Esophagus muscularis mucosa (tissue), 4 donors: ENCODE data around the gene NUPR2. TPM values are rescaled to one million over a fixed set of nuclear protein-coding genes. Genes with fewer than 3 reads are reported as not detected.
A peak's percentile ranks its signal among the peaks of the same experiment; 100 is the strongest.
"Not testable (repeated sequence)": the region's sequence is repeated elsewhere in the genome, so short reads cannot be mapped to it uniquely, and the experiment has no call there.

Experiments used
- DNase-seq: peaks from one replicate; pipeline ENCODE4 v3.0.0-alpha.2; 2017; ENCODE audit errors: extremely low spot score
- H3K27ac ChIP-seq, 4 donors: fragments of 200-600 bp; sonication (generic); replicated peaks in 1 of 4; 1 replicate in 3 of 4; 2 replicates in 1 of 4; pipeline ENCODE4 v1.5.1; 2016 to 2019; ENCODE audit warnings: mild to moderate bottlenecking in 1 of 4
- H3K27me3 ChIP-seq, 4 donors: fragments of 200-600 bp; sonication (generic); one replicate each; pipeline versions ENCODE4 v1.5.1 to v1.6.0; 2016 to 2019
- H3K36me3 ChIP-seq, 4 donors: fragments of 200-600 bp; sonication (generic); one replicate each; pipeline ENCODE4 v1.5.1; 2016 to 2019
- H3K4me1 ChIP-seq, 4 donors: fragments of 200-600 bp; sonication (generic); one replicate each; pipeline ENCODE4 v1.5.1; 2016 to 2019
- H3K4me3 ChIP-seq, 4 donors: fragments of 200-600 bp; sonication (generic); 1 replicate in 2 of 4; 2 replicates in 2 of 4; pipeline ENCODE4 v1.5.1; 2016 to 2019; ENCODE audit warnings: mild to moderate bottlenecking in 4 of 4, moderate library complexity in 1 of 4
- H3K9me3 ChIP-seq, 4 donors: fragments of 200-600 bp; sonication (generic); 1 replicate in 3 of 4; 2 replicates in 1 of 4; pipeline ENCODE4 v1.5.1; 2016 to 2019
- EP300 ChIP-seq: sonication (generic); formaldehyde crosslinking; IDR thresholded peaks from one replicate; pipeline ENCODE4 v1.6.1; 2017; ENCODE audit warnings: antibody characterized with exemption
- POLR2A ChIP-seq: fragments of 450-650 bp; IDR thresholded peaks from one replicate; pipeline ENCODE4 v1.6.1; 2017; ENCODE audit warnings: antibody characterized with exemption, moderate library complexity, mild to moderate bottlenecking, low read depth
- POLR2AphosphoS5 ChIP-seq, 2 donors: sonication (generic); formaldehyde crosslinking; IDR thresholded peaks; one replicate each; pipeline ENCODE4 v1.6.1; 2017; ENCODE audit warnings: antibody characterized with exemption in 2 of 2
- WGBS: methylation state at CpG from one replicate; pipeline ENCODE4 v1.1.5; 2018; 5-methylcytosine and 5-hydroxymethylcytosine counted together
- intact Hi-C: fragments of 100-400 bp; cut with DNase I; formaldehyde crosslinking; loops from one replicate; pipeline ENCODE4 v1.15.1; 2023
- total RNA-seq, 4 donors: library from RNA; depleted of rRNA; stranded (reverse); fragments of >200 nt; gene quantifications; one replicate each; pipeline versions ENCODE4 v1.1.0 to v1.2.1, GENCODE V29; 2016
- TF ChIP-seq, protein P1 (sequence below), 3 experiments: fragments of 200-600 bp in 2 of 3; fragments of 450-650 bp in 1 of 3; sonication (generic) in 2 of 3; IDR thresholded peaks; one replicate each; pipeline ENCODE4 v1.5.1; 2017 to 2019; ENCODE audit warnings: antibody characterized with exemption in 3 of 3, mild to moderate bottlenecking in 2 of 3, moderate library complexity in 1 of 3

The NUPR2 gene
- total RNA-seq, 4 donors from 2014 or later = not detected

DNA sequence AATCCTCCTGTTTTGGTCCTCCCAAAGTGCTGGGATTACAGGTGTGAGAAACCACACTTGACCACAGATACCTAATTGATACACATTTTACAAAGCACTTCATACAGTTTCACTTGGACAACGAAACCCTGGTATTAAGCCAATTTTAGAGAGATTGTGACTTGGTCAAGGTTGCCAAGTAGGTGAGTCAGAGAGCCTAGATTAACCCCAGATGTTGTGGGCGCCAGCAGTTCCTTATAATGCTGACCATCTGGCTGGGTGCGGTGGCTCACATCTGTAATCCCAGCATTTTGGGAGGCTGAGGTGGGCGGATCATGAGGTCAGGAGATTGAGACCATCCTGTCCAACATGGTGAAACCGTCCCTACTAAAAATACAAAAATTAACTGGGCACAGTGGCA lies 18.5 kb downstream of the NUPR2 start:
- no peak for DNase-seq
- intact Hi-C loops = no loop called here
- Histone ChIP-seq H3K27me3 (no peaks in the 10 kb centered on the region), H3K9me3 (no peaks in the 10 kb centered on the region), H3K4me3 (no peak overlapping the region), H3K4me1 (peaks cover 7 to 19% (median 13%) of the 10 kb centered on the region in 4 donors), H3K36me3 (peaks cover 36 to 46% (median 39%) of the 10 kb centered on the region in 4 donors), H3K27ac (no peak overlapping the region)
- TF ChIP-seq POLR2A = no peak
- peak; percentile 29 to 59 for TF ChIP-seq POLR2AphosphoS5 (IDR thresholded peaks at IDR 0.05)
- 60% methylated on average over 5 of the region's 5 CpGs for WGBS

DNA sequence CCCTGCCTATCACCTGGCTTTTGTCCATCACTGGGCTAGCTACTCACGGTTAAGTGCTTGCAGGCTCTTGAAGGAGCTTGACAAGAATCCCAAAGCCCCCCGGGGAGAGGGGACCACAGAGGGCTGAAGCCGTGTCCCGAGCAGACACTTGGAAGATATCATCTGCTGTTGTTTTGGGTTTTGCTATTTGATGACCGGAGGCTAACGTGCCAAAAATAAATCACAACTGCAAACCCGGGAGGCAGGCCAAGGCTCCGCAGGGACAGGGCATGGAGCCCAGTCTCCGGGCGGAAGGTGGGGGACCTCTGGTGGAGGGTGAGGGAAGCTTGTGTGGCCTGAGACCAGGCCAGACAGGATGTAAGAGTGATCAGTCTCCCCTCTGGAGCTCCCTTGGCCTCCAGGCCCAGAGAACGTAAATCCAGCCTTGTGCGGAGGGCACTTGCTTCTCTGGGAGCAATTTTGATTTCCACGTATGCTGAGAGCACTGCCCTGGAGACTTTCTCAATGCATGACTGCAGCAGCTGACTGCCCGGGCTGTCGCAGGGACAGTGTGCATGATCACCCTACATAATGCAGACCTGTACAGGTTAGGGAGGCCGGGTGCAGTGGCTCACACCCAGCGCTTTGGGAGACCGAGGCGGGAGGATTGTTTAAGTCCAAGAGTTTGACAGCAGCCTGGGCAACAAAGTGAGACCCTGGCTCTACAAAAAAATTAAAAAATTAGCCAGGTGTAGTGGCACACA lies 23.3 kb downstream of the NUPR2 start, which contains the start of gene PHKG1:
PHKG1 (minus strand) TSS at position 164 of the 743 bp plus-strand sequence. CDS start 4,011 bp downstream, outside the sequence.
- H3K4me1 ChIP-seq = peaks cover 24 to 42% (median 33%) of the 10 kb centered on the region in 4 donors
- 37% methylated on average over 13 of the region's 19 CpGs for WGBS
- H3K27ac ChIP-seq = peak within 1 kb of the TSS; percentile 68 to 77 (median 71)
- peak; percentile 93 for DNase-seq
- H3K4me3 ChIP-seq = peak within 1 kb of the TSS; percentile 17 to 31 (median 22)
- intact Hi-C loops = no loop called here
- TF ChIP-seq POLR2A (no peak), POLR2AphosphoS5 (IDR thresholded peaks at IDR 0.05) (peak; percentile 49 to 70), EP300 (no peak)
- TF ChIP-seq, protein P1, sequence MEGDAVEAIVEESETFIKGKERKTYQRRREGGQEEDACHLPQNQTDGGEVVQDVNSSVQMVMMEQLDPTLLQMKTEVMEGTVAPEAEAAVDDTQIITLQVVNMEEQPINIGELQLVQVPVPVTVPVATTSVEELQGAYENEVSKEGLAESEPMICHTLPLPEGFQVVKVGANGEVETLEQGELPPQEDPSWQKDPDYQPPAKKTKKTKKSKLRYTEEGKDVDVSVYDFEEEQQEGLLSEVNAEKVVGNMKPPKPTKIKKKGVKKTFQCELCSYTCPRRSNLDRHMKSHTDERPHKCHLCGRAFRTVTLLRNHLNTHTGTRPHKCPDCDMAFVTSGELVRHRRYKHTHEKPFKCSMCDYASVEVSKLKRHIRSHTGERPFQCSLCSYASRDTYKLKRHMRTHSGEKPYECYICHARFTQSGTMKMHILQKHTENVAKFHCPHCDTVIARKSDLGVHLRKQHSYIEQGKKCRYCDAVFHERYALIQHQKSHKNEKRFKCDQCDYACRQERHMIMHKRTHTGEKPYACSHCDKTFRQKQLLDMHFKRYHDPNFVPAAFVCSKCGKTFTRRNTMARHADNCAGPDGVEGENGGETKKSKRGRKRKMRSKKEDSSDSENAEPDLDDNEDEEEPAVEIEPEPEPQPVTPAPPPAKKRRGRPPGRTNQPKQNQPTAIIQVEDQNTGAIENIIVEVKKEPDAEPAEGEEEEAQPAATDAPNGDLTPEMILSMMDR (IDR thresholded peaks at IDR 0.05) = peak; percentile 53 to 83 (median 56)
- no peaks in the 10 kb centered on the region for H3K27me3 ChIP-seq
- H3K36me3 ChIP-seq = peaks cover 0 to 25% (median 9%) of the 10 kb centered on the region in 4 donors
- no peaks in the 10 kb centered on the region for H3K9me3 ChIP-seq

DNA sequence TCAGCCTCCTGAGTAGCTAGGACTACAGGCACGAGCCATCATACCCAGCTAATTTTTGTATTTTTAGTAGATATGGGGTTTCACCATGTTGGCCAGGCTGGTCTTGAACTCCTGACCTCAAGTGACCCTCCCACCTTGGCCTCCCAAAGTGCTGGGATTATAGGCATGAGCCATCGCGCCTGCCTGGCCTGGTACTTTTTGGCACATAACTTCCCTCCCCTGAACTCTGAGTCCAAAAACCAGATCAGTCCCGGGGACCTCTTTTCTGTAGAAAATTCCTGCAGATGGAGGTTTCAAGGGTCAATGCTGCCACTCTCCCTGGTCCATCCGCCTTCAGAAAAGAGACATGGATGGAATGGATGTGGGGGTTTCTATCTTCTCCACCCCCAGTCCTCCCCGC lies 23.8 kb downstream of the NUPR2 start:
- peaks cover 24 to 36% (median 30%) of the 10 kb centered on the region in 4 donors for H3K4me1 ChIP-seq
- 42% methylated on average over 6 of the region's 6 CpGs for WGBS
- H3K4me3 ChIP-seq = peak overlapping the region; percentile 17 to 31 (median 22)
- intact Hi-C loops, H3K27me3 ChIP-seq, DNase-seq, H3K9me3 ChIP-seq: not testable (repeated sequence)
- peak overlapping the region; percentile 68 to 77 (median 71) for H3K27ac ChIP-seq
- peaks cover 0 to 30% (median 14%) of the 10 kb centered on the region in 4 donors for H3K36me3 ChIP-seq

DNA sequence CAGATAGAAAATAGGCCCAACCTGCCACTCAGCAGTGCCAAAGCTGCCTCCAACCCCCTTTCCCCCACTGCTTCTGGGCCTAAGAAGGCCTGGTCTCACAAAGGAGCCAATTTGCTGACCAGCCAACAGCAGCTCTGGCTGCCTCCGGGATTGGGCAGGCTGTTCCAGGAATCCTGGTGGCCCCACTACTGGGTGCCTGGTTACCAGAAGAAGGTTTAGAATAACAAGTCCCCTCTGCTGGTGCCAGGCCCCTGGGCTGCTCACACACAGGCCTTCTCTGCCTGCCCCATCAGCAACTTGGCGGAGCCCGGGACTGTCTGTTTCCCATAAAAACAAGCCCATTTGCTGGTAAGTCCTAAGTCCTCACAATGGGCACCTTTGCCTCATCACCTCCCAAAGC lies 24.6 kb downstream of the NUPR2 start:
- DNase-seq = no peak
- no peak overlapping the region for H3K4me3 ChIP-seq

DNA sequence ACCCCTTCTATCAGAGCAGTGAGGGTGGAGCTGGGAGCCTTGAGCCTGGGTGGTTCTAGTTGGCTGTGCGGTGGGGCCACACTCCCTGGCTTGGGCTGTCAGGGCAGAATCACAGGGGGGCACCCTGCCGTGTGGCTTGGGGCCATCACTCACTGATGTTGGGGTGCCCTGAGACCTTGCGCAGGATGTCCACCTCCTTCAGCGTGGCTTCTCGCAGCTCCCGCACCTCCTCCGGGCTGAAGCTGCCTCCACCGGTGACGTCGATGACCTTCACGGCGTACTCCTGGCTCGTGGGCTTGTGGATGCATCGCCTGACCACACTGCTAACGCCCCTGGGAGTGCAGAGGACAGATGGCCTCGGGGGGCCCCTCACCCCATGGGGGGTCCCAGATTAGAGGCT lies 28.8 kb downstream of the NUPR2 start:
- 87% methylated on average over 15 of the region's 16 CpGs for WGBS
- H3K36me3 ChIP-seq = peaks cover 0 to 58% (median 39%) of the 10 kb centered on the region in 4 donors
- no peak for DNase-seq
- H3K4me1 ChIP-seq = peaks cover 27 to 38% (median 32%) of the 10 kb centered on the region in 4 donors
- no peak for TF ChIP-seq POLR2AphosphoS5 (IDR thresholded peaks at IDR 0.05)
- TF ChIP-seq EP300 = no peak
- TF ChIP-seq, protein P1 (IDR thresholded peaks at IDR 0.05) = no peak
- TF ChIP-seq POLR2A = no peak
- intact Hi-C loops = no loop called here
- no peaks in the 10 kb centered on the region for H3K27me3 ChIP-seq
- H3K27ac ChIP-seq = no peak overlapping the region
- H3K9me3 ChIP-seq = no peaks in the 10 kb centered on the region
- H3K4me3 ChIP-seq = no peak overlapping the region

More for the DNA sequence above, 24.6 kb downstream of the NUPR2 start:
- Histone ChIP-seq H3K4me1 (peaks cover 24 to 34% (median 29%) of the 10 kb centered on the region in 4 donors), H3K27me3 (no peaks in the 10 kb centered on the region), H3K36me3 (peaks cover 0 to 30% (median 21%) of the 10 kb centered on the region in 4 donors), H3K9me3 (no peaks in the 10 kb centered on the region), H3K27ac (peak overlapping the region; percentile 68 to 77 (median 71))
- no peak for TF ChIP-seq EP300
- no peak for TF ChIP-seq POLR2A
- TF ChIP-seq, protein P1 (IDR thresholded peaks at IDR 0.05) = no peak
- TF ChIP-seq POLR2AphosphoS5 (IDR thresholded peaks at IDR 0.05) = no peak
- intact Hi-C loops = no loop called here
- WGBS = 68% methylated on average over 3 of the region's 3 CpGs
